Tongue (tissue), 2 donors: ENCODE results near the gene DYNAP. TPM values are rescaled to one million over a fixed set of nuclear protein-coding genes. Genes with fewer than 3 reads are reported as not detected.

Source experiments
- DNase-seq: peaks from one replicate; pipeline ENCODE4 v3.0.0-alpha.2; 2015
- total RNA-seq: library from RNA; depleted of rRNA; stranded (reverse); fragments of >200 nt; gene quantifications from one replicate; pipeline ENCODE4 v1.2.3, GENCODE V29; 2014

The DYNAP gene, protein sequence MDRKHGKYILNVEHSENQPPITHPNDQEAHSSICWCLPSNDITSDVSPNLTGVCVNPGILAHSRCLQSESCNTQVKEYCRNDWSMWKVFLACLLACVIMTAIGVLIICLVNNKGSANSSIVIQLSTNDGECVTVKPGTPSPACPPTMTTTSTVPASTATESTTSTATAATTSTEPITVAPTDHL
- total RNA-seq, result not detected

GRCh38 chr18:54590945-54591344, at the start of gene DYNAP:
DYNAP (plus strand) TSS chr18:54591245; CDS start chr18:54591283, 38 bp downstream.
- no peak for DNase-seq

DNA sequence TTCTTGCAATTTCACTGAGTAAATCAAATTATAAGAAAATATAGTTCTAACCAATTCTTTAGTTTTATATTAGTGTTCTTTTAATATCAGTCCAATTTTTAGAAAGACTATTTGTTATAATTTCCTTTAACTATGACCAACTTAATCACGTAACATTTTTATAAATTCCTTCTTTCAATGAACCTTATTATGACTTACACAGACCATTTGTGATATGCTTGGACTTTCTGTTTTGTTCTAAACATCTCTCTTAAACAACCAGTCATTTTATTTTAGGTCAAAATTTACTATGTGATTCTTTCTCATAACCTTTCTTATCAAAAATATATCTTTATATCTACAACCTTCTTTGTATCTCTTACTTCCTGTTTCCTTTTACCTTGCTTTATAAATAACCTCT, 39.5 kb upstream of the DYNAP start:
- no peak for DNase-seq

DNA sequence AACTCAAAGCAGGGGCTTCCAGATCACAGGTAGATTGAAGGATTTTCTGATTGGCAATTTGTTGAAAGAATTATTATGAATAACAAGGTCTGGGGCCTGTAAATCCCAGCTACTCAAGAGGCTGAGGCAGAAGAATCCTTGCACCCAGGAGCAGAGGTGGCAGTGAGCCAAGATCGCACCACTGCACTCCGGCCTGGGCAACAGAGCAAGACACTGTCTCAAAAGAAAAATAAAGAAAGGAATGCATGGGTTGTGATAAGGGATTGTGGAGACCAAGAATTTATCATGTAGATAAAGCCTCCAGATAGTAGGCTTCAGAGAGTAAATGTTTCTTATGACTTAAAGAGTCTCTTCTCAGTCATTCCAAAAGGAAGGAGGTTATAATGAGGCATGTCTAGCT, 35.8 kb upstream of the DYNAP start:
- DNase-seq, result no peak

DNA sequence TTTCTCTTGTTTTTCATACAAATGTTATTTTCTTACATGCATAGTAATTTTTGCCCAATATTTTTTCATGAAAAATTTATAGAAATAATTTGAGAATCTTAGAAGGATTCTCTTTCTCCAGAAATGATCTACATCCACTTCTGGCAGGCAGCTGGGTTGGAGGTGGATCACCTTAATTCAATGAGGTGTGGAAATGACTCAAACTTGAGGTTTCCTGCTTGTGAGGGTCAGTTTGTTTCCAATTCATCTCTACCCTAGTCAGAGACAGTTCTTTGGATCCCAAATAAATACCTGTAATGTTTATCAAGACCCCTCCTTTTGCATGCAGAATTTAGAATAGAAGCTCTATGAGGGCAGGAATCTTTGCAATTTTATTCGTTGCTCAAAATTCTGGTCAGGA, 35.0 kb upstream of the DYNAP start:
- no peak for DNase-seq

- no peak for DNase-seq
These were observed 33.1 kb upstream of the DYNAP start for GRCh38 chr18:54557958-54558357.

- DNase-seq, result peak; percentile 28
These were observed 32.1 kb upstream of the DYNAP start for GRCh38 chr18:54558609-54559585.

GRCh38 chr18:54561706-54562267, 29.3 kb upstream of the DYNAP start:
- DNase-seq, result no peak

GRCh38 chr18:54580202-54580729, 10.8 kb upstream of the DYNAP start:
- DNase-seq, result no peak

- DNase-seq, result no peak
These were observed 7.0 kb upstream of the DYNAP start for GRCh38 chr18:54584065-54584464.

GRCh38 chr18:54585743-54586142, 5.3 kb upstream of the DYNAP start:
- DNase-seq, result no peak

DNA sequence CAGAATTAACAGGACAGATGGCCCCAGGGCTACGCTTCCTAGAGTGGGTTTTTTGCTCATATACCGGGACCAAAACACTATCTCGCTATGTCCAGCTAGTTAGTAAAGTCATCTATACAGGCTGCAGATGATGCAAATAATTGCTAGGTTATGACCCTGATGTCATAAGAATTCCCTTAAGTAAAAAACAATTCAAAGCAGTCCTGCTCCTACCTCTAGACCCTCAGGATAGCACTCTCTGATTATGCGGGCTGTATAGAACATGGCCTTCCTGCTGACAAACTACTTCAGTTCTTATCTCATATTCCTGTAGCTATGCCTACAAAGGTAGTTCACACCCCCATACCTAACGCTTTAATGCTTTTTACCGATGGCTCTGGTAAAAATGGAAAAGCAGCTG, 13.2 kb downstream of the DYNAP start:
- DNase-seq, result no peak

- DNase-seq, result no peak
These were observed 15.8 kb downstream of the DYNAP start for GRCh38 chr18:54606835-54607212.

DNA sequence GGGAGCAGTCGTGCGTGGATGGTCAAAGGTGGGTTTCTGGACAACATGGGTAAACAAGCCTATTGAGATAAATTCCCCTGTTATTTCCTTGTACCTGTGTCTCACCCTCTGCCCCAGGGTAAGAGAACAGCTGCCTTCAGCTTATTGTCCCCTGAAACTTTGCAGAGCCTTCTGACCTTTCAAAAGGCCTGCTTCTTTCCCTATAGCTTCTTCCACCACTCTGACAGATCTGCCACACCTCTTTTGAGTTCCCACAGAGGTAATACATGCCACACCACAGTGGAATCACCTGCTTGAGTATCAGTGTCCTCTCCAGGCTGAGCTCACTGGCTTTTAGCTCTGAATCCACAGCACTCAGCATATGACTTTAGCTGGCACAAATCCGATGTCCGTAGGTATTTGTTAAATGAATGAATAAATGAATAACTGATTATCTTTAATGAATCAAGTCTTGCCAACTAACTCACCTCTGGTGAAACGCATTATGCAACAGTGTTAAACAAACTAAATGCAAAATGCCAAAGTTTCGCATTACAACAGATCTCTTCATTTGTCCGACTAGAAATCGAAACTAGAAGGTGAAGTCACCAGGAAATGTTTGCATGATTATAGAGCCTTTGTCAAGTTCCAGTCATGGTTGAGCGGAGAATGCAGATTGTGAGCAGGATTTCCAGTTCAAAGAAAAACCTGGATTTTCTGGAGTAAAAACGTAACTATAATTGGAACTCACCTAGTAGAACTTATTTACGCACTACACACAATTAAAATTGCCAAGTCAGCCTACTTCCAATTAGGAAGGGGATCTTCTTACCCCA, 16.4 kb downstream of the DYNAP start:
- DNase-seq, result peak; percentile 18

DNA sequence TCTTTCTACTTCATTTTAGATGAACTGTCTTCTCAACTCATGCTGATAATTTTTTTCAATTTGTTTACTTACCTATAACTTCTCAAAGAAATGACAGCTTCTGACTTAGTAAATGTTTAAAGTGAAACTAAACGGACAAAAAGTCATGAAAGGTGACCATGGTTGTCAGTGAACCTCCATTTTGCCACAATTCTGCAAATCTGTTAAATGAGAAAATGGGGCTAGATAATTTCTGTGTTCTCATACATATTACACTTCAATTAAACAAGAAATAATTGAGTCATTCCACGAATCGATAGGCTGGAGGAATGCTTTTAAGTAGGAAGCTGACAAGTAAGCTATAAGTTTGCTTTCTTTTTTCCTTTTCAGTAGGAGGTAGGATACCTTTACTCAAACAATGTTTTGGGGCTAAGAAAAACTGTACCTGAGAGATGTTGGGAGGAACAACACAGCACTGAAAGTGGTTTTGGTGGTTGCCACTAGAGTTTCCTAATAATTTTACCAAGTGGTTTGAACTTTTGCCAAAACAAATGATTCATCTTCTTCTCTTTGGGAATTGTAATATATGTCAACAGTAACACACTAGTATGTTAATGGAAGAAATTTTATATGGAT, 17.1 kb downstream of the DYNAP start:
- DNase-seq, result no peak

GRCh38 chr18:54611816-54612215, 20.8 kb downstream of the DYNAP start:
- DNase-seq, result no peak

DNA sequence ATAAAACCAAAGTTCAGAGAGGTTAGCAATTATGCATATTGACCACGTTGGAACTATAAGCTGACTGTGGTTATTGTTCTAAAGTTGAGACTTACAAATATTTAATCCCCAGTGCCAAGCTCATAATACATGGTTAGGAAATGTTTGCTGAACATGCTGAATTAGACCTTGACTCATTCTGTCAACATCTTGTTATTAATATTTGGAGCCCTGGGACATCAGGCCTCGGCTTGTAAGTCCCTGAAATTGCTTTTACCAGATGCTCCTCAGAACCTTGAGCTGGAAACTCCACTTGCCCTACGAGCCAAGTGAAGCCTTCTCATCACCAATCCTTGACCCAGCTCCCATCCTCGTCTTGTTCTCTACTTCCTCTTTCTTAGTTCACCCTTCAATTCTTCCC, 21.2 kb downstream of the DYNAP start:
- DNase-seq, result no peak

- DNase-seq, result no peak
These were observed 22.1 kb downstream of the DYNAP start for GRCh38 chr18:54613174-54613573.

DNA sequence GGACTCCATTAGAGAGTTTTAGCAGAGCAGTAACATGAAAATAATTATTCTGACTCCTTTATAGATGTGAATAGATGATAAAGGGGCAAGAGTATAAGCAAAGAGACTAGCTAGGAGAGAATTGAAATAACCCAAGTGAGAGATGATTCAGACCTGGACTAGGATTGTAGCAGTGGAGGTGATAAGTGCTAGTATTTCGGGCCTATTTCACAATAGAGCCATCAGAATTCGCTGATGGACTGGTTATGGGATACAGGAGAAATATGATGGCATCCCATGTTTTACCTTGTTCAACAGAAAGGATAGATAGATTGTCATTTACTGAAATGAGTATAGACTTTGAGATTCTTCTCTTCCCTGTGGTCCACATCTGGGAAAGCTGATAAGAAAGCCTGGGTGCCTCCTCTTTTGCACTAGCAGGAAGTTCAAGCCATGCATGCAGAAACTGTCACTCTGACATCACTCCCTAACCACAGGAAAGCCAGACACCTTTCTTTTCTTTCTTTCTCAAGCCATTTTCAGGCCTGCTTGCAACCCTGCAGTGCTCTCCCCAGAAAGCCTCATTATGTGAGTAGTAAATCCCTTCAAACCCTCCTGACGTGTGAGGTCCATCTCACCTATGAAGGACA, 25.3 kb downstream of the DYNAP start:
- no peak for DNase-seq

- DNase-seq, result no peak
These were observed 31.0 kb downstream of the DYNAP start for GRCh38 chr18:54622084-54622483.

DNA sequence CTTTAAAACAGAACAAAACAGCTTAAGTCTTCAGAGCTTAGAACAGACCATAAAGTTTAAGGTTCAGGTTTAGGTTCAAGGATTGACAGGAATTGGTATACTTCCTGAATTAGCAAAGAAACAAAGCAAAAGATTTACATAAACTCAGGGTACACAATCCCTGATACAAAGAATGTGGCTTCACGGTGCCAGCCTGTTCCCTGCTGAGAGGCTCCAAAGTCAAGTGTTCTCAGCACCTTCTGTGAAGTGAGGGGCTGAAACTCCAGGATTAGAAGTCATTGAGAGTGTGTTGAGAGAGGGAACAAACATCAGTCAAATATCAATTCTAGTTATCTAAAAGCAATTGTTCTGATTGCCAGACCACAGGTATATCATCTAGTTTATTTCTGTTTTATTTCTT, 35.7 kb downstream of the DYNAP start:
- DNase-seq, result no peak

DNA sequence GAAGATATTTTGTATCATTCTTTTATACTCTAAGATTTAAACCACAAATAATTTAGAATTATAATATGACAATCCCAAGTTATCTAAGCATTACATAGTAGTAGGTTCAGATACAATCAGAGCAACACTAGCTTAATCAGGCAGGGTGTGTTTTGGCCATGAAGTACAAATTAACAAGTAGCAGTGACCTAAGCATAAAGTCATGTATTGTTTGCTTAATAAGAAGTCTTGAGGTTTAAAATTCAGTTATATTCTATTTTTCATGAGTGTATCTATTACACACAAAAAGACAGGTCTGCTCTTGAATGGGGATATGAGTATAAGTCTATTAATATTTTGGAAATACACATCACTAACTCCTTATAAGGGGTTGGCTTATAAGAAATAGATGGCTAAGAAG, 39.9 kb downstream of the DYNAP start:
- no peak for DNase-seq
